Measurements from ENCODE around the gene PBRM1. TPM values are rescaled to one million over a fixed set of nuclear protein-coding genes. Genes with fewer than 3 reads are reported as not detected.

PBRM1 gene
- total RNA-seq, 1 donor from 2014 or later = 62.6 TPM

DNA sequence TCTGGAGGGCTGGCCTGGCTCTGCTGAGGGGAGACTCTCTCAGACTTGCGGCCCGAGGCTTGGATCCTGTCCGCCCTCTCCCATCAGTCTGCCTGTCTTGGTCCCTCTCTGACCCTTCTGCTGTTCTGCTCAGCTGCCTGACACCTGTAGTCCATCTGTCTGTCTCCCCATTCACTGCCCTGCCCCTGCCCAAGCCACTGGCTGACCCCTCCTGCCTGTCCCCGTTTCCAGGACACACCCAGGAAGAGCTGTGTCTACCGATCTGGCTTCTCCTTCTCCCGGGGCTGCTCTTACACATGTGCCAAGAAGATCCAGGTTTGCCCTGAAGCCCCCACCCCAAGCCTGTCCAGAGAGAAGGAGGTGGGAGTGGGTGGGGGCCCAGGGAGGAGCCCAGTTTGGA lies 170.5 kb downstream of the PBRM1 start:
- H3K9me3 ChIP-seq (ENCODE audit: control insufficient read depth in 3 of 3, low read length in 3 of 3) = no peaks in the 10 kb centered on the region
- H3K4me1 ChIP-seq (ENCODE audit: control insufficient read depth in 3 of 3, insufficient read depth in 3 of 3, low read length in 3 of 3) = peaks cover 0 to 4% (median 0%) of the 10 kb centered on the region in 3 donors
- no peaks in the 10 kb centered on the region for H3K27me3 ChIP-seq (ENCODE audit: control insufficient read depth in 3 of 3, insufficient read depth in 3 of 3, low read length in 3 of 3)

DNA sequence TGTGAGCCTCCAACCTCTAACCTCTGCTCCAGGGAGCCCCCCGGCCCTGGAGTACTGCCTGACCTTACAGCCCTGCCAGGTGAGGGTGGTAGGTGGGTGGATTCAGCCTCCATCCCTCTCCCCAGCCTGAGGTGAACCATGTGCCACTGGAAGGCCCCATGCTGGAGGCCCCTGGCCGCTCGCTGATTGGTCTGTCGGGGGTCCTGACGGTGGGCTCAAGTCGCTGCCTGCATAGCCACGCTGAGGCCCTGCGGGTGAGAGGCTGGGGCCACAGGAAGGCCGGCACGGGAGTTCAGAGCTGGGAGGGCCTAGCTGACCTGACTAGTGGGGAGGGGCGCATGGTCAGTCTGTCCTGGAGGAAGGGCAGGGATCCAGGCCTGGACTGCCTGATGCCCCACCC lies 171.1 kb downstream of the PBRM1 start:
- peaks cover 0 to 2% (median 0%) of the 10 kb centered on the region in 3 donors for H3K36me3 ChIP-seq (ENCODE audit: control insufficient read depth in 3 of 3, insufficient read depth in 3 of 3, low read length in 3 of 3)
- no peak overlapping the region for H3K4me3 ChIP-seq (ENCODE audit: low read length in 3 of 3)

More for the DNA sequence above, 170.5 kb downstream of the PBRM1 start:
- Histone ChIP-seq H3K4me3 (ENCODE audit: low read length in 3 of 3) (no peak overlapping the region), H3K27ac (ENCODE audit: low read depth, low read length) (no peak overlapping the region), H3K9ac (ENCODE audit: low read depth in 1 of 3, low read length in 3 of 3) (no peak overlapping the region), H3K36me3 (ENCODE audit: control insufficient read depth in 3 of 3, insufficient read depth in 3 of 3, low read length in 3 of 3) (peaks cover 0 to 2% (median 0%) of the 10 kb centered on the region in 3 donors)

GRCh38 chr3:52513281-52513680 lies 172.4 kb downstream of the PBRM1 start:
- Histone ChIP-seq H3K4me1 (ENCODE audit: control insufficient read depth in 3 of 3, insufficient read depth in 3 of 3, low read length in 3 of 3) (peaks cover 0 to 2% (median 0%) of the 10 kb centered on the region in 3 donors), H3K9ac (ENCODE audit: low read depth in 1 of 3, low read length in 3 of 3) (no peak overlapping the region), H3K27ac (ENCODE audit: low read depth, low read length) (no peak overlapping the region), H3K9me3 (ENCODE audit: control insufficient read depth in 3 of 3, low read length in 3 of 3) (no peaks in the 10 kb centered on the region), H3K27me3 (ENCODE audit: control insufficient read depth in 3 of 3, insufficient read depth in 3 of 3, low read length in 3 of 3) (no peaks in the 10 kb centered on the region), H3K4me3 (ENCODE audit: low read length in 3 of 3) (no peak overlapping the region), H3K36me3 (ENCODE audit: control insufficient read depth in 3 of 3, insufficient read depth in 3 of 3, low read length in 3 of 3) (peaks cover 0 to 2% (median 0%) of the 10 kb centered on the region in 3 donors)

More for the DNA sequence above, 171.1 kb downstream of the PBRM1 start:
- peaks cover 0 to 4% (median 0%) of the 10 kb centered on the region in 3 donors for H3K4me1 ChIP-seq (ENCODE audit: control insufficient read depth in 3 of 3, insufficient read depth in 3 of 3, low read length in 3 of 3)
- H3K9ac ChIP-seq (ENCODE audit: low read depth in 1 of 3, low read length in 3 of 3) = no peak overlapping the region
- H3K27ac ChIP-seq (ENCODE audit: low read depth, low read length) = no peak overlapping the region
- no peaks in the 10 kb centered on the region for H3K27me3 ChIP-seq (ENCODE audit: control insufficient read depth in 3 of 3, insufficient read depth in 3 of 3, low read length in 3 of 3)
- no peaks in the 10 kb centered on the region for H3K9me3 ChIP-seq (ENCODE audit: control insufficient read depth in 3 of 3, low read length in 3 of 3)

DNA sequence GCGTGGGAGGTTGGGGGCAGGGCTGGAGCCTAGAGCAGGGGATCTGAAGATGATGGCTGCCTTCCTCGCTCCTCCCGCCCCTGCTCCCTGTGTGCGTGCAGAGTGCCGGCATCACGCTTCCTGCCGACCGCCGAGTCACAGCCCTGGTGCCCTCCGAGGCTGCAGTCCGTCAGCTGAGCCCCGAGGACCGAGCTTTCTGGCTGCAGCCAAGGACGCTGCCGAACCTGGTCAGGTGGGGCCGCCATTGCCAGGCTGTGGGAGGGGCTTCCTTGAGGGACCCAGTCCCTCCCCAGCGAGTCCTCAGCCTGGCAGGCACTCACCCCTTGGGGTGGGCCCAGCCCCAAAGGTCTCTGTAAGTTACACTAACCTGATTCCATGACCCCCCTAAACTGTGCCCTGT lies 173.0 kb downstream of the PBRM1 start:
- no peak overlapping the region for H3K9ac ChIP-seq (ENCODE audit: low read depth in 1 of 3, low read length in 3 of 3)
- H3K9me3 ChIP-seq (ENCODE audit: control insufficient read depth in 3 of 3, low read length in 3 of 3) = no peaks in the 10 kb centered on the region
- peaks cover 0 to 6% (median 0%) of the 10 kb centered on the region in 3 donors for H3K36me3 ChIP-seq (ENCODE audit: control insufficient read depth in 3 of 3, insufficient read depth in 3 of 3, low read length in 3 of 3)
- no peak overlapping the region for H3K27ac ChIP-seq (ENCODE audit: low read depth, low read length)
- no peaks in the 10 kb centered on the region for H3K27me3 ChIP-seq (ENCODE audit: control insufficient read depth in 3 of 3, insufficient read depth in 3 of 3, low read length in 3 of 3)
- H3K4me3 ChIP-seq (ENCODE audit: low read length in 3 of 3) = no peak overlapping the region
- H3K4me1 ChIP-seq (ENCODE audit: control insufficient read depth in 3 of 3, insufficient read depth in 3 of 3, low read length in 3 of 3) = peaks cover 0 to 2% (median 0%) of the 10 kb centered on the region in 3 donors

- H3K4me3 ChIP-seq (ENCODE audit: low read length in 3 of 3) = no peak overlapping the region
- H3K36me3 ChIP-seq (ENCODE audit: control insufficient read depth in 3 of 3, insufficient read depth in 3 of 3, low read length in 3 of 3) = peaks cover 0 to 6% (median 0%) of the 10 kb centered on the region in 3 donors
- no peaks in the 10 kb centered on the region for H3K9me3 ChIP-seq (ENCODE audit: control insufficient read depth in 3 of 3, low read length in 3 of 3)
- peaks cover 0 to 2% (median 0%) of the 10 kb centered on the region in 3 donors for H3K4me1 ChIP-seq (ENCODE audit: control insufficient read depth in 3 of 3, insufficient read depth in 3 of 3, low read length in 3 of 3)
- no peak overlapping the region for H3K9ac ChIP-seq (ENCODE audit: low read depth in 1 of 3, low read length in 3 of 3)
- no peak overlapping the region for H3K27ac ChIP-seq (ENCODE audit: low read depth, low read length)
- H3K27me3 ChIP-seq (ENCODE audit: control insufficient read depth in 3 of 3, insufficient read depth in 3 of 3, low read length in 3 of 3) = no peaks in the 10 kb centered on the region
Observed at GRCh38 chr3:52512105-52512504, 173.6 kb downstream of the PBRM1 start.

GRCh38 chr3:52511509-52511908 lies 174.2 kb downstream of the PBRM1 start:
- Histone ChIP-seq H3K9me3 (ENCODE audit: control insufficient read depth in 3 of 3, low read length in 3 of 3) (no peaks in the 10 kb centered on the region), H3K36me3 (ENCODE audit: control insufficient read depth in 3 of 3, insufficient read depth in 3 of 3, low read length in 3 of 3) (peaks cover 0 to 6% (median 0%) of the 10 kb centered on the region in 3 donors), H3K4me1 (ENCODE audit: control insufficient read depth in 3 of 3, insufficient read depth in 3 of 3, low read length in 3 of 3) (peaks cover 0 to 2% (median 0%) of the 10 kb centered on the region in 3 donors), H3K27me3 (ENCODE audit: control insufficient read depth in 3 of 3, insufficient read depth in 3 of 3, low read length in 3 of 3) (no peaks in the 10 kb centered on the region), H3K27ac (ENCODE audit: low read depth, low read length) (no peak overlapping the region), H3K9ac (ENCODE audit: low read depth in 1 of 3, low read length in 3 of 3) (no peak overlapping the region), H3K4me3 (ENCODE audit: low read length in 3 of 3) (no peak overlapping the region)

- H3K9ac ChIP-seq (ENCODE audit: low read depth in 1 of 3, low read length in 3 of 3) = no peak overlapping the region
- H3K27ac ChIP-seq (ENCODE audit: low read depth, low read length) = no peak overlapping the region
- no peaks in the 10 kb centered on the region for H3K4me1 ChIP-seq (ENCODE audit: control insufficient read depth in 3 of 3, insufficient read depth in 3 of 3, low read length in 3 of 3)
- no peak overlapping the region for H3K4me3 ChIP-seq (ENCODE audit: low read length in 3 of 3)
- no peaks in the 10 kb centered on the region for H3K27me3 ChIP-seq (ENCODE audit: control insufficient read depth in 3 of 3, insufficient read depth in 3 of 3, low read length in 3 of 3)
- peaks cover 0 to 6% (median 0%) of the 10 kb centered on the region in 3 donors for H3K36me3 ChIP-seq (ENCODE audit: control insufficient read depth in 3 of 3, insufficient read depth in 3 of 3, low read length in 3 of 3)
- no peaks in the 10 kb centered on the region for H3K9me3 ChIP-seq (ENCODE audit: control insufficient read depth in 3 of 3, low read length in 3 of 3)
Observed at GRCh38 chr3:52509753-52510328, 175.9 kb downstream of the PBRM1 start.

DNA sequence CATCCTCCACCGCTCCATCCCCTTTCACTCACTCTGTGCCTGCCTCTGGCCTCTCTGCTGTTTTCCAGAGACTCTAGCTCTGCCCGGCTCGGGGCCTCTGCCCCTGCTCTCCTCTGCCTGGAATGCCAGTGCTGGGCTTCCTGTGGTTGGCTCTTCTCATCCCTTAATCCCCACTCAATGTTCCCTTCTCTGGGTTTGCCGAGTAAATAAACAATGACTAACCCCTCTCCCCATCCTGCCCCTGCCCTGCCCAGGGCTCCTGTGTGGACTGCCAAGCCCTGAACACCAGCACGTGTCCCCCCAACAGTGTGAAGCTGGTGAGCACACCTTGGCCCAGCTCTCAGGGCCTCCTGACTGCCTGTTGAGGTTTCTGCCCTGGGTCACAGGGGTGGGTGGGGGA lies 178.4 kb downstream of the PBRM1 start:
- no peak overlapping the region for H3K4me3 ChIP-seq (ENCODE audit: low read length in 3 of 3)
- no peaks in the 10 kb centered on the region for H3K9me3 ChIP-seq (ENCODE audit: control insufficient read depth in 3 of 3, low read length in 3 of 3)
- no peak overlapping the region for H3K9ac ChIP-seq (ENCODE audit: low read depth in 1 of 3, low read length in 3 of 3)
- no peak overlapping the region for H3K27ac ChIP-seq (ENCODE audit: low read depth, low read length)
- no peaks in the 10 kb centered on the region for H3K4me1 ChIP-seq (ENCODE audit: control insufficient read depth in 3 of 3, insufficient read depth in 3 of 3, low read length in 3 of 3)
- H3K36me3 ChIP-seq (ENCODE audit: control insufficient read depth in 3 of 3, insufficient read depth in 3 of 3, low read length in 3 of 3) = peaks cover 0 to 6% (median 0%) of the 10 kb centered on the region in 3 donors
- H3K27me3 ChIP-seq (ENCODE audit: control insufficient read depth in 3 of 3, insufficient read depth in 3 of 3, low read length in 3 of 3) = no peaks in the 10 kb centered on the region

DNA sequence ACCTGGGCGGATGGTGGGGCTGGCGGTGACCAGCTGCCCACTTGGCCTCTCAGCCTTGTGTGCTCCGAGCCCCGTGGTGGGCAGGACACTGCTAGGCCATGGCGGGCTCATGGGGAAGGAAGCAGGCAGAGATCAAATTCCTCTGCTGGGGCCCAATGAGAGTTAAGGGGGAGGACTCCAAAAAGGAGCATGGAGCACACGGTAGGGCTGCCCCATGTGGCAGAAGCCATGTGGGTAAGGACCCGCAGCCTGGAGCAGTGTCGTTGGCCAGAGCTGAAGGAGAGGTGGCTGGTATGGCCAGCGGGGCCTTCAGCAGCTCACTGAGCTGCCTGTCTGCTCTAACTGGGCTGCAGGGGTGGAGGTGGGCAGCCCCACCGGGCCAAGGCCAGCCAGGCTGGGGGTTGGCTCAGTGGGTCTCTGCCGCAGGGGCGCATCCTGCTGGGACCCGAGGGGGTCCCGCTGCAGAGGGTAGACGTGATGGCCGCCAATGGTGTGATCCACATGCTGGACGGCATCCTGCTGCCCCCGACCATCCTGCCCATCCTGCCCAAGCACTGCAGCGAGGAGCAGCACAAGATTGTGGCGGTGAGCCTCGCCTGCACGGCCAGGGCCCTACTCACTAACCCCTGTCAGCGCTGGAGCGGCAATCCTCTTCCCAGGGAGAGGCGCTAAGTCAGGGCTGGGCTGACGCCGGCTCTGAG lies 179.3 kb downstream of the PBRM1 start:
- H3K27me3 ChIP-seq (ENCODE audit: control insufficient read depth in 3 of 3, insufficient read depth in 3 of 3, low read length in 3 of 3) = no peaks in the 10 kb centered on the region
- H3K36me3 ChIP-seq (ENCODE audit: control insufficient read depth in 3 of 3, insufficient read depth in 3 of 3, low read length in 3 of 3) = peaks cover 0 to 5% (median 0%) of the 10 kb centered on the region in 3 donors
- H3K4me1 ChIP-seq (ENCODE audit: control insufficient read depth in 3 of 3, insufficient read depth in 3 of 3, low read length in 3 of 3) = no peaks in the 10 kb centered on the region

DNA sequence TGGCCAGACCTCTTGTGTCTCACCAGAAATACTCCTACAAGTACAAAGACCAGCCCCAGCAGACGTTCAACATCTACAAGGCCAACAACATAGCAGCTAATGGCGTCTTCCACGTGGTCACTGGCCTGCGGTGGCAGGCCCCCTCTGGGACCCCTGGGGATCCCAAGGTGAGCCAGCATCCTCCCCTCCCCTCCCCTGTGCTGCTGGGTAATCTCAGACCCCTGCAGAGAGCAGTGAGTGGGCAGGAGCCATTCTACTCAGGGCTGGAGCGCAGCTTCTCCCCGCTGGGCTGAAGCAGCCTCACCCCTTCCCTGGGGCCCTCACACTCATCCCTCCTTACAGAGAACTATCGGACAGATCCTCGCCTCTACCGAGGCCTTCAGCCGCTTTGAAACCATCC lies 180.7 kb downstream of the PBRM1 start:
- Histone ChIP-seq H3K36me3 (ENCODE audit: control insufficient read depth in 3 of 3, insufficient read depth in 3 of 3, low read length in 3 of 3) (peaks cover 0 to 3% (median 0%) of the 10 kb centered on the region in 3 donors), H3K27me3 (ENCODE audit: control insufficient read depth in 3 of 3, insufficient read depth in 3 of 3, low read length in 3 of 3) (no peaks in the 10 kb centered on the region), H3K4me3 (ENCODE audit: low read length in 3 of 3) (no peak overlapping the region), H3K9ac (ENCODE audit: low read depth in 1 of 3, low read length in 3 of 3) (no peak overlapping the region), H3K27ac (ENCODE audit: low read depth, low read length) (no peak overlapping the region), H3K9me3 (ENCODE audit: control insufficient read depth in 3 of 3, low read length in 3 of 3) (no peaks in the 10 kb centered on the region), H3K4me1 (ENCODE audit: control insufficient read depth in 3 of 3, insufficient read depth in 3 of 3, low read length in 3 of 3) (no peaks in the 10 kb centered on the region)

More for the DNA sequence above, 179.3 kb downstream of the PBRM1 start:
- H3K9ac ChIP-seq (ENCODE audit: low read depth in 1 of 3, low read length in 3 of 3) = no peak overlapping the region
- H3K4me3 ChIP-seq (ENCODE audit: low read length in 3 of 3) = no peak overlapping the region
- H3K9me3 ChIP-seq (ENCODE audit: control insufficient read depth in 3 of 3, low read length in 3 of 3) = no peaks in the 10 kb centered on the region
- H3K27ac ChIP-seq (ENCODE audit: low read depth, low read length) = no peak overlapping the region
